OCI-LY7 (cell line): ENCODE results near the gene ADCY5. TPM values are rescaled to one million over a fixed set of nuclear protein-coding genes. Genes with fewer than 3 reads are reported as not detected.

Source experiments
- BruUV-seq: library from RNA; stranded (reverse); fragments of 400-500 nt; replicated peaks from 2 replicates; lab custom pipeline; 2021; lab: Mats Ljungman, UMichigan
- CTCF ChIA-PET: fragments of 300-600 bp; sonication (Branson Sonifier 250); formaldehyde crosslinking; loops from one replicate; lab custom pipeline; 2022; ENCODE audit warnings: antibody characterized with exemption; ENCODE audit not compliant: unreplicated experiment; lab: Charles Lee
- POLR2A ChIA-PET: fragments of 300-600 bp; sonication (Branson Sonifier 250); formaldehyde crosslinking; loops from one replicate; lab custom pipeline; 2022; ENCODE audit warnings: antibody characterized with exemption; lab: Charles Lee
- DNase-seq: peaks from one replicate; pipeline ENCODE4 v3.0.0-alpha.2; 2015; ENCODE audit warnings: low spot score
- H2AFZ ChIP-seq: fragments of 200-600 bp; sonication (generic), shearing (Covaris generic); 2 replicates; pipeline ENCODE4 v1.6.1; 2014; ENCODE audit warnings: mild to moderate bottlenecking, antibody characterized with exemption, low read length, moderate library complexity
- H3K27ac ChIP-seq: fragments of 200-600 bp; sonication (generic); 2 replicates; pipeline ENCODE4 v1.5.1; 2014; ENCODE audit warnings: mixed run types, low read depth, mild to moderate bottlenecking, moderate library complexity, low read length, inconsistent platforms; ENCODE audit not compliant: poor library complexity, severe bottlenecking
- H3K36me3 ChIP-seq: fragments of 200-600 bp; sonication (generic); 2 replicates; pipeline ENCODE4 v1.6.1; 2014; ENCODE audit warnings: mild to moderate bottlenecking, antibody characterized with exemption, low read length, moderate library complexity, mixed read lengths; ENCODE audit not compliant: insufficient read depth
- H3K4me1 ChIP-seq: fragments of 200-600 bp; sonication (generic); 2 replicates; pipeline ENCODE4 v1.5.1; 2014; ENCODE audit warnings: mild to moderate bottlenecking, low read length; ENCODE audit not compliant: insufficient read depth, poor library complexity, severe bottlenecking
- H3K4me2 ChIP-seq: fragments of 200-600 bp; sonication (generic); 2 replicates; pipeline ENCODE4 v1.6.1; 2014; ENCODE audit warnings: mild to moderate bottlenecking, low read length
- H3K4me3 ChIP-seq: fragments of 200-600 bp; sonication (generic); 2 replicates; pipeline ENCODE4 v1.5.1; 2014; ENCODE audit warnings: mild to moderate bottlenecking, low read depth, low read length; ENCODE audit not compliant: poor library complexity, severe bottlenecking
- H3K79me2 ChIP-seq: fragments of 200-600 bp; sonication (generic); 2 replicates; pipeline ENCODE4 v1.6.1; 2016; ENCODE audit warnings: low read depth, mild to moderate bottlenecking, low read length, moderate library complexity, mixed read lengths; ENCODE audit not compliant: insufficient read depth
- H3K9me2 ChIP-seq: fragments of 200-600 bp; sonication (generic); 2 replicates; pipeline ENCODE4 v1.6.1; 2016; ENCODE audit warnings: mild to moderate bottlenecking, low read length, mixed read lengths; ENCODE audit not compliant: insufficient read depth
- H3K9me3 ChIP-seq: fragments of 200-600 bp; sonication (generic); 2 replicates; pipeline ENCODE4 v1.6.1; 2014; ENCODE audit warnings: mild to moderate bottlenecking, mixed run types, low read length, mixed read lengths
- H4K20me1 ChIP-seq: fragments of 200-600 bp; sonication (generic); 2 replicates; pipeline ENCODE4 v1.6.1; 2014; ENCODE audit warnings: mild to moderate bottlenecking, antibody characterized with exemption, low read length, moderate library complexity, mixed read lengths; ENCODE audit not compliant: insufficient read depth
- EZH2phosphoT487 ChIP-seq: fragments of 200-600 bp; sonication (generic); IDR thresholded peaks from 2 replicates; pipeline ENCODE4 v1.6.1; 2018; ENCODE audit warnings: low read depth, borderline replicate concordance, mild to moderate bottlenecking, mixed run types, antibody characterized with exemption, low read length, moderate library complexity, mixed read lengths
- intact Hi-C: fragments of 100-400 bp; cut with micrococcal nuclease; formaldehyde crosslinking; loops from one replicate; pipeline ENCODE4 v1.10.0; 2022; ENCODE audit not compliant: unreplicated experiment
- total RNA-seq, 2 experiments: library from RNA; depleted of rRNA in 1 of 2; stranded (reverse); fragments of >200 nt in 1 of 2; shearing (Covaris generic) in 1 of 2; gene quantifications; 2 replicates each; pipeline ENCODE4 v1.2.3, GENCODE V29; 2014 to 2022
- TF ChIP-seq, protein P1 (sequence below): fragments of 200-600 bp; sonication (generic); conservative IDR thresholded peaks from 2 replicates; pipeline ENCODE4 v1.5.1; 2014; ENCODE audit warnings: mild to moderate bottlenecking, antibody characterized with exemption, low read length, moderate library complexity, mixed read lengths

The ADCY5 gene
- total RNA-seq, 2 experiments from 2014 or later: 0.03 to 0.63 TPM

DNA sequence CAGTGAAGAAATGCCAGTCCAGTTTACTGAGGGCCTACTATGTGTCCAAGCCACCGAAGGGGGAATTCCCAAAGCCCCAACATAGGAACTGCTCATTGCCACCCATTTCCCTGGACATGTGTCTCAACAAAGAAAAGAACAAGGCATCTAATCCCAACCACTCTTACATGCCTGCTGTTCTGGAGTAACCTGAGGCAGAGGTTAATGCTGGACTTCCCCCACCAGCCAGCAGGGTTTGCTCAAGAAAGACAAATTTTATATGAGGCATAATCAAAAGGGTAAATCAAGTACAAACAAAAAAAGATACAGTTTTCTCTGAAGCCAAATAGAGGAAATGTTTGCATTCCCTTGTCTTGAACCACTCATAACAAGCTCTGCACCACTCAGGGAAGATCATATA lies 4.1 kb downstream of the ADCY5 start:
- H3K4me1 ChIP-seq: no peaks in the 10 kb centered on the region
- CTCF ChIA-PET: no interaction called here
- BruUV-seq: no TSS peak

DNA sequence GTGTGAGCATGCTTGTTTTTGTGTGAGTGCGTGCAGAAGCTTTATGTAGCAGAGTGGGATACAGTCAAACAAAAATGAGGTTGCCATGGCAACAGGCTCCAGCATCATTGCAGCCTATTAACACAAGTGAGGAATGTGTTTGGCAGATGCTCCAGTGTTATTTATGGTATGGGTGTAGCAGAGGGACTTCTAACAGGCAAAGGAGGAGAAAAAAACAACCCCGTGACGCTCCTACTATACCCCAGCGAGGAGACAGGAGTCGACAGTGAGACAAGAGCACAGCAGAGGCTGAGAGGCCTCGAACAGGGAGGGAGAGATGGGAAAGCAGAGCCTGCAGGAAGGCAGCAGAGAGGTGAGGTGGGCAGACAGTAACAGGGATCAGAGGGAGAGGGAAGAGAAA lies 4.9 kb downstream of the ADCY5 start:
- no peaks in the 10 kb centered on the region for H3K36me3 ChIP-seq
- CTCF ChIA-PET: interaction anchor here (0.5 kb wide), 1 partner anchor 333 kb away, joined by 3 read pairs; no protein-coding TSS in a partner anchor
- POLR2A ChIA-PET: no interaction called here

More for the DNA sequence above, 4.1 kb downstream of the ADCY5 start:
- Histone ChIP-seq H4K20me1 (no peaks in the 10 kb centered on the region), H3K4me3 (no peak overlapping the region), H3K36me3 (no peaks in the 10 kb centered on the region), H3K27ac (no peak overlapping the region), H3K9me3 (no peaks in the 10 kb centered on the region), H2AFZ (no peak overlapping the region), H3K4me2 (no peak overlapping the region), H3K79me2 (no peaks in the 10 kb centered on the region), H3K9me2 (no peaks in the 10 kb centered on the region)
- DNase-seq: no peak
- POLR2A ChIA-PET: no interaction called here
- TF ChIP-seq, protein P1, sequence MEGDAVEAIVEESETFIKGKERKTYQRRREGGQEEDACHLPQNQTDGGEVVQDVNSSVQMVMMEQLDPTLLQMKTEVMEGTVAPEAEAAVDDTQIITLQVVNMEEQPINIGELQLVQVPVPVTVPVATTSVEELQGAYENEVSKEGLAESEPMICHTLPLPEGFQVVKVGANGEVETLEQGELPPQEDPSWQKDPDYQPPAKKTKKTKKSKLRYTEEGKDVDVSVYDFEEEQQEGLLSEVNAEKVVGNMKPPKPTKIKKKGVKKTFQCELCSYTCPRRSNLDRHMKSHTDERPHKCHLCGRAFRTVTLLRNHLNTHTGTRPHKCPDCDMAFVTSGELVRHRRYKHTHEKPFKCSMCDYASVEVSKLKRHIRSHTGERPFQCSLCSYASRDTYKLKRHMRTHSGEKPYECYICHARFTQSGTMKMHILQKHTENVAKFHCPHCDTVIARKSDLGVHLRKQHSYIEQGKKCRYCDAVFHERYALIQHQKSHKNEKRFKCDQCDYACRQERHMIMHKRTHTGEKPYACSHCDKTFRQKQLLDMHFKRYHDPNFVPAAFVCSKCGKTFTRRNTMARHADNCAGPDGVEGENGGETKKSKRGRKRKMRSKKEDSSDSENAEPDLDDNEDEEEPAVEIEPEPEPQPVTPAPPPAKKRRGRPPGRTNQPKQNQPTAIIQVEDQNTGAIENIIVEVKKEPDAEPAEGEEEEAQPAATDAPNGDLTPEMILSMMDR: 0 out of 2 replicates have a peak, but pooled peaks have one; percentile 14
- TF ChIP-seq EZH2phosphoT487: no peak
- intact Hi-C loops: no loop called here

DNA sequence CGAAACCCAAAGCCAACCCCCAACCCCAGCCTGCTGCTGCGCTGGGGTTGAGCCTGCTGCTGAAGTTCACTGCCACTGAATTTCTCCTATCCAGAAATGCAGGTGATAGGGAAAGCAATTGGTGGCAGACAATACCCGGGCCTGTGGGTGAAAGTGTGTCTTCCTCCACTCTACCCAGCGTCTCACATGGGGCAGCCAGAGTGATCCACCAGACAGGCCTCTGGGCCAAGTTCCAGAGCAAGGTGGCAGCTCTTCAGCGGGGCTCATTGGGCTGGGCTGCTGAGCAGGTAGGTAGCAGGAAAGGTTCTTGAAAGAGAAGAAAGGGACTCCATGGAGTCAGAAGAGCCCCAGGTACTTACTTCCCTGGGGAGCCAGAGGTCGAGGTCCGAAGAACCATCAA lies 6.0 kb downstream of the ADCY5 start:
- Histone ChIP-seq H4K20me1 (no peaks in the 10 kb centered on the region), H3K27ac (no peak overlapping the region), H3K36me3 (no peaks in the 10 kb centered on the region), H3K4me1 (no peaks in the 10 kb centered on the region), H2AFZ (no peak overlapping the region), H3K9me2 (no peaks in the 10 kb centered on the region), H3K9me3 (no peaks in the 10 kb centered on the region), H3K79me2 (no peaks in the 10 kb centered on the region), H3K4me3 (no peak overlapping the region), H3K4me2 (no peak overlapping the region)
- DNase-seq: no peak
- ChIA-PET POLR2A (no interaction called here), CTCF (interaction anchor here (0.6 kb wide), 1 partner anchor 1118 kb away, joined by 3 read pairs; no protein-coding TSS in a partner anchor)
- no TSS peak for BruUV-seq
- intact Hi-C loops: no loop called here
- no peak for TF ChIP-seq EZH2phosphoT487
- TF ChIP-seq, protein P1: no peak

More for the DNA sequence above, 4.9 kb downstream of the ADCY5 start:
- Histone ChIP-seq H3K9me2 (no peaks in the 10 kb centered on the region), H2AFZ (no peak overlapping the region), H3K4me3 (no peak overlapping the region), H3K4me1 (no peaks in the 10 kb centered on the region), H3K4me2 (no peak overlapping the region), H4K20me1 (no peaks in the 10 kb centered on the region), H3K27ac (no peak overlapping the region), H3K9me3 (no peaks in the 10 kb centered on the region), H3K79me2 (no peaks in the 10 kb centered on the region)
- intact Hi-C loops: no loop called here
- DNase-seq: no peak
- TF ChIP-seq EZH2phosphoT487: no peak
- TF ChIP-seq, protein P1: no peak
- BruUV-seq: no TSS peak
